HG03064 (cell line): Measurements from ENCODE around the gene PCDHA1.
"Not testable (repeated sequence)": the region's sequence is repeated elsewhere in the genome, so short reads cannot be mapped to it uniquely, and the experiment has no call there.

Source experiments
- ATAC-seq: cut with Tn5 transposase; IDR thresholded peaks from one replicate; pipeline ENCODE4 v1.9.1; 2021; ENCODE audit warnings: low read depth; ENCODE audit not compliant: unreplicated experiment

The PCDHA1 gene

DNA sequence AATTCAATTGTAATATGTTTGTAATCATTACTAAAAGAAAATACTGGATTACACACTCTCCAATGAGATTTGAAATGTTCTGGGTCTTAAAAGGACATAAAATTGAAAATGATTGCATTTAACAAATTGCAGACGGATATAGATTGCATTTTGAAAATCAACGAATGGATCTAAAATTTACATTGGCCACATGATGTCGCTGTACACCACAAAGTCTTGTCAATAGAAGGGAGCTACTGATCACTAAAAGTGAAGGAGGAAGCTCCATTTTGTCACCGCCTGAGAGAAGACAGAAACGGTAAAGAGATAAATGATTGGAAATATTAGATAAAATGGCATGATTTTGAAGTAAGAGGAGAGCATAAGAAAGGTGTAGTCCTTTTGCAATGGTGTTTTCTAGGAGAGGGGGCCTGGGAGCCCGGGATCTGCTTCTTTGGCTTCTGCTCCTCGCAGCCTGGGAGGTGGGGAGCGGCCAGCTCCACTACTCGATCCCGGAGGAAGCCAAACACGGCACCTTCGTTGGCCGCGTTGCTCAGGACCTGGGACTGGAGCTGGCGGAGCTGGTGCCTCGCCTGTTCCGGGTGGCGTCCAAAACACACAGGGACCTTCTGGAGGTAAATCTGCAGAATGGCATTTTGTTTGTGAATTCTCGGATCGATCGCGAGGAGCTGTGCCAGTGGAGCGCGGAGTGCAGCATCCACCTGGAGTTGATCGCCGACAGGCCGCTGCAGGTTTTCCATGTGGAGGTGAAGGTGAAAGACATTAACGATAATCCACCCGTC lies at the start of gene PCDHA1:
Gene PCDHA1 (plus strand): TSS at position 236 of the 782 bp plus-strand sequence.
- no peak for ATAC-seq

DNA sequence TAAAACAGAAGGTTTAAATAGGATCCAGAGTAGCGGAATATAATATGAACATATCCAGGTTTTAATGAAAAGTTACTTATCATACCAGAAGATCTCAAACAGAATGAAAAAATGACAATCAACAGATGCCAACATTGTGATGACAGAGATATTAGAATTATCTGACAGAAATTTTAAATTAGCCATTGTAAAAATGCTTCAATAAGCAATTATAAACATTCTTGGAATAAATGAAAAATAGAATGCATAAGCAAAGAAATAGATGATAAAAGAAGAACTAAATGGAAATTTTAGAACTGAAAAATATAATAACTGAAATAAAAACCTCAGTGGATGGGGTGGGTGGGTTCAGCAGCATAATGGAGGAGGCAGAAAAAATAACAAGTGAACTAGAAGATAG lies 48.5 kb upstream of the PCDHA1 start:
- ATAC-seq, result no peak

DNA sequence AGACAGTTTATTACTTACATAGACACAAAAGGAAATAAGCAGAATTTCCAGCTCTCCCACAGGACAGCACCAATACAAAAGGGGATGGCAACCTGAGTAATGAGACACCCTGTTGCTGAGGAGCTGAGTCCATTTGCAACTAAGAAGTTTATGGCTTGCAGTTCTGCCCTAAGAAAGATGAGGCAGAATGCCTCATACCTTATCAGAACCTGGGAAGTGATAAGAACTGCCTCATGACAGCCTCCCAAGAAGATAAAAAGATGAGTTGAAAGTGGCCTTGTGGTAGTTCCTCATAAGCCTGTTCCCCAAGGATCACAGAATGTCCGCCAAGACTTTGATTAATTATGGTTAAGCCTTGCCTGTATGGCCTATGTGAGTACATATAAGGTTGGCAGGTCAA lies 44.0 kb upstream of the PCDHA1 start:
- ATAC-seq, result no peak

DNA sequence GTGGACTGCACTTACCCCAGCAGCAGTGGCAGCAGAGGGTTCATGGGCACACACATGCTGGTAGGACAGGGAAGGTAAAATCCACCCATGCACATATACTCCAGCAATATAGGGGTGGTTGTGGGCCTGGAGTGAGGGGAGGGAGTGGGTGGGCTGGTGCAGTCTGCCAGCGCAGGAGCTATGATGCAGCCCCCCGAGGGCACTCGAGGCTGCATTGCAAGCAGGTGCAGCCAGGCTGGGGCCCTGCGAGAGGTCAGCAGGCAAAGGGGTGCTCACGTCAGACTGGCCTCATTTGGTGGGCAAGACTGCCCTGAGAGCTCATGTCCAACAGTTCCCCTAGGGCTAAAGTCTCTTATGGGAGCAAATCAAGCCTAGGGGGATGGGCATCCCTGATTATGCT lies 32.4 kb upstream of the PCDHA1 start:
- no peak for ATAC-seq

DNA sequence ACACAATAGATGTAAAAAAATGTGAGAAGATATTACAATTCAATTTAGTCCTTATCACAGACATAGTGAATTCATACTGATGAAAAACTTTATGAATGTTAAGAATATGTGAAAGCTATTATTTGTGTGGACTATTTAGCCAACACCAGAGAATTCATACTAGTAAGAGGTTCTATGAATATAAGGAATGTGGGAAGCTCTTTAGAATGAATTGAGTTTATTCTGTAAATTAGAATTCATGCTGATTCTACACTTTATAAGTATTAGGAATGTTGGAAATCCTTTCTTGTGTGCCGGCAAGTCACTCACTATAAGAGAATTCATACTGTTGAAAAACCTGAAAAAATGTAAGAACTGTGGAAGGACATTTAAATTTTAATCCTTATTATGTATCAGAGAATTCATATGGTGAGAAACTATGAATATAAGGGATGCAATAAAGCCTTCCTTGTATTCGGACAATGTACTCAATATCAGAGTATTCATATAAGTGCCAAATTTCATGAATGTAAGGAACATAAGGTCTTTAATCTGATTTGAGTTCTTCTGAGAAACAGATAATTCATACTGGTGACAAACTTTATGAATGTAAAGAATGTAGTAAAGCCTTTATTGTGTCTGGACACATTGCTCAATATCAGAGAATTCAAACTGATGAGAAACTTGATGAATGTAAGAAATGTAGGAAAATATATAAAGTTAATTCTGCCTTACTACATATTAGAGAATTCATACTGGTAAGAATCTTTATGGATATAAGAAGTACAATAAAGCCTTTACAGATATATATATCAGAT lies 21.6 kb upstream of the PCDHA1 start:
- ATAC-seq, result no peak

DNA sequence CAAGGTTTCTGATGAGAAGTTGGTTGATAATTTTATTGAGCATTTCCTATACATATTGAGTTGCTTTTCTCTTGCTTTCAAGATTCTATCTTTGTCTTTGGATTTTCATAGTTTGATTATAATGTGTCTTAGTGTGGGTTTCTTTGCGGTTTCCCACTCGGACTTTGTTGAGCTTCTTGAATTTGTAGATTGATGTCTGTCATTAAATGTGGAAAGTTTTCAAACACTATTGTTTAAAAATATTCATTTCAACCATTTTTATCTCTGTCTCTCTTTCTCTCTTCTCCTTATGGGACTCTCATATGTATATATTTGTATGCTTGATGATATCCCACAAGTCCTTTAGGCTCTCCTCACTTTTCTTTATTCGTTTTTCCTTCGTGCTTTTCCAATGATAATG lies 18.5 kb upstream of the PCDHA1 start:
- no peak for ATAC-seq

DNA sequence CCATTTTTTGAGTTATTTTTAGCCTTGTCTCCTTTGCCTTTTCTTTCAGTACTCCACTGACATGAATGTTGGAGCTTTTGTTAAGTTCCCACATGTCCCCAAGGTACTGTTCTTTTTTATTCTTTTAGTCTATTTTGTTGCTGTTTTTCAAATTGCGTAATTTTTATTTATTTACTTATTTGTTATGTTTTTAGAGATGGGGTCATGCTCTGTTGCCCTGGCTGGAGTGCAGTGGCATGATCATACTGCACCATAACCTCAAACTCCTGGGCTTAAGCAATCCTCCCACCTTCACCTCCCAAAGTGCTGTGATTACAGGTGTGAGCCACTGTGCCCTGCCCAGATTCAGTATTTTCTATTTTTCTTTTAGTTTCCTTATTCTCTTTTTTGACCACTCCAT lies 5.4 kb upstream of the PCDHA1 start:
- ATAC-seq, result no peak

DNA sequence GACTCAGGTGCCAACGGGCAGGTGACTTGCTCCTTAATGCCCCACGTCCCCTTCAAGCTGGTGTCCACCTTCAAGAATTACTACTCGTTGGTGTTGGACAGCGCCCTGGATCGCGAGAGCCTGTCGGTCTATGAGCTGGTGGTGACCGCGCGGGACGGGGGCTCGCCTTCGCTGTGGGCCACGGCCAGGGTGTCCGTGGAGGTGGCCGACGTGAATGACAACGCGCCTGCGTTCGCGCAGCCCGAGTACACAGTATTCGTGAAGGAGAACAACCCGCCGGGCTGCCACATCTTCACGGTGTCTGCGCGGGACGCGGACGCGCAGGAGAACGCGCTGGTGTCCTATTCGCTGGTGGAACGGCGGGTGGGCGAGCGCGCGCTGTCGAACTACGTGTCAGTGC lies 1.5 kb downstream of the PCDHA1 start:
- not testable (repeated sequence) for ATAC-seq

DNA sequence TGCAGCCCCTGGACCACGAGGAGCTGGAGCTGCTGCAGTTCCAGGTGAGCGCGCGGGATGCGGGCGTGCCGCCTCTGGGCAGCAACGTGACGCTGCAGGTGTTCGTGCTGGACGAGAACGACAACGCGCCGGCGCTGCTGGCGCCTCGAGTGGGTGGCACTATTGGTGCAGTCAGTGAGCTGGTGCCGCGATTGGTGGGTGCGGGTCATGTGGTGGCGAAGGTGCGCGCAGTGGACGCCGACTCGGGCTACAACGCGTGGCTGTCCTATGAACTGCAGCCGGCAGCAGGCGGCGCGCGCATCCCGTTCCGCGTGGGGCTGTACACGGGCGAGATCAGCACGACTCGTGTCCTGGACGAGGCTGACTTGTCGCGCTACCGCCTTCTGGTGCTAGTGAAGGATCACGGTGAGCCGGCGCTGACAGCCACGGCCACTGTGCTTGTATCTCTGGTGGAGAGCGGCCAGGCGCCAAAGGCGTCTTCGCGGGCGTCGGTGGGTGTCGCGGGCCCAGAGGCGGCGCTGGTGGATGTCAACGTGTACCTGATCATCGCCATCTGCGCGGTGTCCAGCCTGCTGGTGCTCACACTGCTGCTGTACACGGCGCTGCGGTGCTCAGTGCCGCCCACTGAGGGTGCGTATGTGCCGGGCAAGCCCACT lies 2.0 kb downstream of the PCDHA1 start:
- not testable (repeated sequence) for ATAC-seq

DNA sequence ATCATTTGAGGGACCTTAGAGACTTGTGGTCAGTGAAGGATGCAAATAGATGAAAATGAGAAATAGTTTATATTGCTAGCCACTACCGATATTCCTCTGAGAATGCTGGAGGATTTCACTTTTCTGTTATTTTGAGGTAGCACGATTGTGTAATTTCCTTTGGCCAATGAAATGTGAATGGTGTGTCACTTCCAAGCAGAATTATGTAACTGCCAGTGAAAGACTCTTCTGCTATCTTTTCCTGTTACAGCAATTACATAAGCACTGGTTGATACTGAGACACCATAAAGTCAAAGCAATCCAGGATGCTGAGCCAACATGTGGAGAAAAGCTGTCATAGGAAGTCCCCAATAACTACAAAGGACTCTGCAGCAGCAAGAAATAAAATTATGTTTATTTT lies 5.1 kb downstream of the PCDHA1 start:
- ATAC-seq, result no peak

DNA sequence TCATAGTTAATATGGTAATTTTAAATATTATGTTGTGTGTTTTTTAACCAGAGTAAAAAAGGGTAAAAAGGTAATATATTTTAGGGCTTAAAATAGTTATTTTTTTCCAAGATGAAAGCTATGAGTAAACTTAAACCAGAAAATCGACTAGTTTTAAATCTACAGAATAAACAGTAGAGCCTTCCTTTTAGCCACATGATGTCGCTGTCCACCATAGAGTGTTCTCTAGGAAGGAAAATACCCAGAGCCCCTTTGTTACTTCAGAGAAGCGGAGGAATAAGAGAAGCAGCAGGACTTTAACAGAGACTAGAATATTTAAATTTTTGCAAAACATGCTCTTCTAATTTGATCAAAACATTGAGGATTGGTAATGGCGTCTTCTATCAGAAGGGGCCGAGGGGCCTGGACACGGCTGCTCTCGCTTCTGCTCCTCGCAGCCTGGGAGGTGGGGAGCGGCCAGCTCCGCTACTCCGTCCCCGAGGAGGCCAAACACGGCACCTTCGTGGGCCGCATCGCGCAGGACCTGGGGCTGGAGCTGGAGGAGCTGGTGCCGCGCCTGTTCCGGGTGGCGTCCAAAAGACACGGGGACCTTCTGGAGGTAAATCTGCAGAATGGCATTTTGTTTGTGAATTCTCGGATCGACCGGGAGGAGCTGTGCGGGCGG lies 8.8 kb downstream of the PCDHA1 start, which contains the start of gene PCDHA2:
Gene PCDHA2 (plus strand): TSS at position 258 of the 664 bp plus-strand sequence.
- no peak for ATAC-seq

DNA sequence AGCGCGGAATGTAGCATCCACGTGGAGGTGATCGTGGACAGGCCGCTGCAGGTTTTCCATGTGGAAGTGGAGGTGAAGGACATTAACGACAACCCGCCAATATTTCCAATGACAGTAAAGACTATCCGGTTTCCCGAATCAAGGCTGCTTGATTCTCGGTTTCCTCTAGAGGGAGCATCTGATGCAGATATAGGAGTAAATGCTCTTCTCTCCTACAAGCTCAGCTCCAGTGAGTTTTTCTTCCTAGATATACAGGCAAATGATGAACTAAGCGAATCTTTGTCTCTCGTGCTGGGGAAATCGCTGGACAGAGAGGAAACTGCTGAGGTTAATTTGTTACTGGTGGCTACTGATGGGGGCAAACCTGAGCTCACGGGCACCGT lies 9.3 kb downstream of the PCDHA1 start:
- ATAC-seq, result no peak

DNA sequence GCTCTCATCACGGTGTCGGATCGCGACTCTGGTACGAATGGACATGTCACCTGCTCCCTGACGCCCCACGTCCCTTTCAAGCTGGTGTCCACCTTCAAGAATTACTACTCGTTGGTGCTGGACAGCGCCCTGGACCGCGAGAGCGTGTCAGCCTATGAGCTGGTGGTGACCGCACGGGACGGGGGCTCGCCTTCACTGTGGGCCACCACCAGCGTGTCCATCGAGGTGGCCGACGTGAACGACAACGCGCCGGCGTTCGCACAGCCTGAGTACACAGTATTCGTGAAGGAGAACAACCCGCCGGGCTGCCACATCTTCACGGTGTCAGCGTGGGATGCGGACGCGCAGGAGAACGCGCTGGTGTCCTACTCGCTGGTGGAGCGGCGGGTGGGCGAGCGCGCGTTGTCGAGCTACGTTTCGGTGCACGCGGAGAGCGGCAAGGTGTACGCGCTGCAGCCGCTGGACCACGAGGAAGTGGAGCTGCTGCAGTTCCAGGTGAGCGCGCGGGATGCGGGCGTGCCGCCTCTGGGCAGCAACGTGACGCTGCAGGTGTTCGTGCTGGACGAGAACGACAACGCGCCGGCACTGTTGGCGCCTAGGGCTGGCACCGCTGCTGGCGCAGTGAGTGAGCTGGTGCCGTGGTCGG lies 10.3 kb downstream of the PCDHA1 start:
- not testable (repeated sequence) for ATAC-seq

DNA sequence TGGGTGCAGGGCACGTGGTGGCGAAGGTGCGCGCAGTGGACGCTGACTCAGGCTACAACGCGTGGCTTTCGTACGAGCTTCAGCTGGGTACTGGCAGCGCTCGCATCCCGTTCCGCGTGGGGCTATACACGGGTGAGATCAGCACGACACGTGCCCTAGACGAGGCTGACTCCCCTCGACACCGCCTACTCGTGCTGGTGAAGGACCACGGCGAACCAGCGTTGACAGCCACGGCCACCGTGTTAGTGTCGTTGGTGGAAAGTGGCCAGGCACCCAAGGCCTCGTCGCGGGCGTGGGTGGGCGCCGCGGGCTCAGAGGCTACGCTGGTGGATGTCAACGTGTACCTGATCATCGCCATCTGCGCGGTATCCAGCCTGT lies 10.8 kb downstream of the PCDHA1 start:
- ATAC-seq, result no peak

DNA sequence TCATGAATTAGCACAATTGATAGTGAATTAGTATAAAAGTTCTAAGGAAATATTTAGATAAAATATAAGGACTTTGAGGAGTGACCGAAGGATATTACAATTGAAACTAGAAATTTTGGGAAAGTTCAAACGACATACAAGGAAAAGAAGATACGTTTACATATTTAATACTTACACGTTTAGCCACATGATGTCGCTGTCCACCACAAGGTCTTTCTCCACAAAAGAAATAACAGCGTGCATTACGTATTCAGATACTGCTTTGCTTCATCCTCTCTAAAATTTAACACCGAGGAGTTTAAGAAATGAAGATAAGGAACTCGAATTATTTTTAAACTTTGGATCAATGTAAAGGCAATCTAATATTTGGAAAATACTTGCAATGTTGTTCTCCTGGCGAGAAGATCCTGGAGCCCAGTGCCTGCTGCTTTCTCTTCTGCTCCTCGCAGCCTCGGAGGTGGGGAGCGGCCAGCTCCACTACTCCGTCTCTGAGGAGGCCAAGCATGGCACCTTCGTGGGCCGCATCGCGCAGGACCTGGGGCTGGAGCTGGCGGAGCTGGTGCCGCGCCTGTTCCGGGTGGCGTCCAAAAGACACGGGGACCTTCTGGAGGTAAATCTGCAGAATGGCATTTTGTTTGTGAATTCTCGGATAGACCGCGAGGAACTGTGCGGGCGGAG lies 15.0 kb downstream of the PCDHA1 start, which contains the start of gene PCDHA3:
Gene PCDHA3 (plus strand): TSS at position 242 of the 678 bp plus-strand sequence.
- ATAC-seq, result no peak

DNA sequence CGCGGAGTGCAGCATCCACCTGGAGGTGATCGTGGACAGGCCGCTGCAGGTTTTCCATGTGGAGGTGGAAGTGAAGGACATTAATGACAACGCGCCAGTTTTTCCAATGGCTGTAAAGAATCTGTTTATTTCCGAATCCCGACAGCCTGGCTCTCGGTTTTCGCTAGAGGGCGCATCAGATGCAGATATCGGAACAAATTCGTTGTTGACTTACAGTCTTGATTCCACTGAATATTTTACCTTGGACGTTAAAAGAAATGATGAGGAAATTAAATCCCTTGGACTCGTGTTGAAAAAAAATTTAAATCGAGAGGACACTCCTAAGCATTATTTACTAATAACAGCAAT lies 15.5 kb downstream of the PCDHA1 start:
- ATAC-seq, result no peak

DNA sequence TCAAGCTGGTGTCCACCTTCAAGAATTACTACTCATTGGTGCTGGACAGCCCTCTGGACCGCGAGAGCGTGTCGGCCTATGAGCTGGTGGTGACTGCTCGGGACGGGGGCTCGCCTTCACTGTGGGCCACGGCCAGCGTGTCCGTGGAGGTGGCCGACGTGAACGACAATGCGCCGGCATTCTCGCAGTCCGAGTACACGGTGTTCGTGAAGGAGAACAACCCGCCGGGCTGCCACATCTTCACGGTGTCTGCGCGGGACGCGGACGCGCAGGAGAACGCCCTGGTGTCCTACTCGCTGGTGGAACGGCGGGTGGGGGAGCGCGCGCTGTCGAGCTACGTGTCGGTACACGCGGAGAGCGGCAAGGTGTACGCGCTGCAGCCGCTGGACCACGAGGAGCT lies 16.4 kb downstream of the PCDHA1 start:
- not testable (repeated sequence) for ATAC-seq

DNA sequence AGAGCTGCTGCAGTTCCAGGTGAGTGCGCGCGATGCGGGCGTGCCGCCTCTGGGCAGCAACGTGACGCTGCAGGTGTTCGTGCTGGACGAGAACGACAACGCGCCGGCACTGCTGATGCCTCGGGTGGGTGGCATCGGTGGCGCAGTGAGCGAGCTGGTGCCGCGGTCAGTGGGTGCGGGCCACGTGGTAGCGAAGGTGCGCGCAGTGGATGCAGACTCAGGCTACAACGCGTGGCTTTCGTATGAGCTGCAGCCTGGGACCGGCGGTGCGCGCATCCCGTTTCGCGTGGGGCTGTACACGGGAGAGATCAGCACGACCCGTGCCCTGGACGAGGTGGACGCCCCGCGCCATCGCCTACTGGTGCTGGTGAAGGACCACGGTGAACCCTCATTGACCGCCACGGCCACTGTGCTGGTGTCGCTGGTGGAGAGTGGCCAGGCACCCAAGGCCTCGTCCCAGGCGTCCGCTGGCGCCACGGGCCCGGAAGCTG lies 16.9 kb downstream of the PCDHA1 start:
- no peak for ATAC-seq
